HG03159 (cell line): Measurements from ENCODE around the gene TMEM63B.
"Not testable (repeated sequence)": the region's sequence is repeated elsewhere in the genome, so short reads cannot be mapped to it uniquely, and the experiment has no call there.

ENCODE experiments used
- ATAC-seq: cut with Tn5 transposase; IDR thresholded peaks from one replicate; pipeline ENCODE4 v1.9.1; 2021; ENCODE audit warnings: mild to moderate bottlenecking, moderate library complexity; ENCODE audit not compliant: unreplicated experiment

TMEM63B gene

GRCh38 chr6:44167567-44167966, 40.2 kb downstream of the TMEM63B start:
- ATAC-seq: no peak

- no peak for ATAC-seq
Measured at GRCh38 chr6:44169154-44169553, 41.8 kb downstream of the TMEM63B start.

GRCh38 chr6:44169886-44170570, 42.7 kb downstream of the TMEM63B start:
- ATAC-seq: no peak

- no peak for ATAC-seq
Measured at GRCh38 chr6:44171899-44172546, 44.7 kb downstream of the TMEM63B start.

GRCh38 chr6:44172731-44173500, 45.6 kb downstream of the TMEM63B start:
- peak; percentile 62 for ATAC-seq

- ATAC-seq: no peak
Measured at GRCh38 chr6:44176130-44176761, 48.9 kb downstream of the TMEM63B start.

GRCh38 chr6:44176762-44177509, 49.6 kb downstream of the TMEM63B start:
- no peak for ATAC-seq

- no peak for ATAC-seq
Measured at GRCh38 chr6:44177691-44178423, 50.5 kb downstream of the TMEM63B start.

GRCh38 chr6:44178424-44179071, 51.2 kb downstream of the TMEM63B start:
- ATAC-seq: no peak

GRCh38 chr6:44179072-44179536, 51.8 kb downstream of the TMEM63B start:
- ATAC-seq: no peak

- ATAC-seq: no peak
Measured at GRCh38 chr6:44179648-44180047, 52.3 kb downstream of the TMEM63B start.

GRCh38 chr6:44180406-44180805, 53.1 kb downstream of the TMEM63B start:
- no peak for ATAC-seq

GRCh38 chr6:44180886-44181285, 53.5 kb downstream of the TMEM63B start:
- ATAC-seq: no peak

GRCh38 chr6:44181784-44182183, 54.4 kb downstream of the TMEM63B start:
- ATAC-seq: not testable (repeated sequence)

- ATAC-seq: no peak
Measured at GRCh38 chr6:44182911-44183390, 55.6 kb downstream of the TMEM63B start.

- no peak for ATAC-seq
Measured at GRCh38 chr6:44183783-44184182, 56.4 kb downstream of the TMEM63B start.

- ATAC-seq: not testable (repeated sequence)
Measured at GRCh38 chr6:44185356-44185755, 58.0 kb downstream of the TMEM63B start.

GRCh38 chr6:44185953-44186634, 58.7 kb downstream of the TMEM63B start:
- ATAC-seq: no peak

- no peak for ATAC-seq
Measured at GRCh38 chr6:44186635-44187025, 59.3 kb downstream of the TMEM63B start.
